ENCODE data around the gene IRAK3.
"Not testable (repeated sequence)": the region's sequence is repeated elsewhere in the genome, so short reads cannot be mapped to it uniquely, and the experiment has no call there.

The IRAK3 gene

GRCh38 chr12:66169221-66170170, 19.5 kb upstream of the IRAK3 start, which contains the start of gene TMBIM4:
TSS of gene TMBIM4 (minus strand) at chr12:66169996. CDS start at chr12:66169951, 45 bp downstream.
- peak; percentile 62 to 76 for DNase-seq (ENCODE audit: low read depth in 2 of 2, low spot score in 1 of 2)

- DNase-seq (ENCODE audit: low read depth in 2 of 2, low spot score in 1 of 2) = no peak
These were observed 18.4 kb upstream of the IRAK3 start for GRCh38 chr12:66170606-66171005.

- not testable (repeated sequence) for DNase-seq (ENCODE audit: low read depth in 2 of 2, low spot score in 1 of 2)
These were observed 14.4 kb upstream of the IRAK3 start for GRCh38 chr12:66174391-66175325.

GRCh38 chr12:66176105-66176900, 12.7 kb upstream of the IRAK3 start:
- no peak for DNase-seq (ENCODE audit: low read depth in 2 of 2, low spot score in 1 of 2)

GRCh38 chr12:66182956-66183355, 6.1 kb upstream of the IRAK3 start:
- no peak for DNase-seq (ENCODE audit: low read depth in 2 of 2, low spot score in 1 of 2)

- DNase-seq (ENCODE audit: low read depth in 2 of 2, low spot score in 1 of 2) = not testable (repeated sequence)
These were observed 4.2 kb upstream of the IRAK3 start for GRCh38 chr12:66184822-66185221.

GRCh38 chr12:66187036-66187435, 2.0 kb upstream of the IRAK3 start:
- DNase-seq (ENCODE audit: low read depth in 2 of 2, low spot score in 1 of 2) = no peak

- DNase-seq (ENCODE audit: low read depth in 2 of 2, low spot score in 1 of 2) = no peak
These were observed 1.2 kb upstream of the IRAK3 start for GRCh38 chr12:66187821-66188220.

GRCh38 chr12:66189486-66189843, 451 bp downstream of the IRAK3 start:
- no peak for DNase-seq (ENCODE audit: low read depth in 2 of 2, low spot score in 1 of 2)

GRCh38 chr12:66189889-66190288, 875 bp downstream of the IRAK3 start:
- DNase-seq (ENCODE audit: low read depth in 2 of 2, low spot score in 1 of 2) = no peak

GRCh38 chr12:66190519-66191370, 1.7 kb downstream of the IRAK3 start:
- DNase-seq (ENCODE audit: low read depth in 2 of 2, low spot score in 1 of 2) = no peak

- DNase-seq (ENCODE audit: low read depth in 2 of 2, low spot score in 1 of 2) = no peak
These were observed 2.6 kb downstream of the IRAK3 start for GRCh38 chr12:66191547-66192126.

- DNase-seq (ENCODE audit: low read depth in 2 of 2, low spot score in 1 of 2) = no peak
These were observed 5.1 kb downstream of the IRAK3 start for GRCh38 chr12:66194122-66194521.

- DNase-seq (ENCODE audit: low read depth in 2 of 2, low spot score in 1 of 2) = no peak
These were observed 6.2 kb downstream of the IRAK3 start for GRCh38 chr12:66195242-66195641.

GRCh38 chr12:66196806-66197205, 7.8 kb downstream of the IRAK3 start:
- DNase-seq (ENCODE audit: low read depth in 2 of 2, low spot score in 1 of 2) = no peak

- DNase-seq (ENCODE audit: low read depth in 2 of 2, low spot score in 1 of 2) = no peak
These were observed 8.5 kb downstream of the IRAK3 start for GRCh38 chr12:66197495-66197921.

- no peak for DNase-seq (ENCODE audit: low read depth in 2 of 2, low spot score in 1 of 2)
These were observed 10.1 kb downstream of the IRAK3 start for GRCh38 chr12:66199141-66199540.

GRCh38 chr12:66199831-66200509, 11.0 kb downstream of the IRAK3 start:
- no peak for DNase-seq (ENCODE audit: low read depth in 2 of 2, low spot score in 1 of 2)

- DNase-seq (ENCODE audit: low read depth in 2 of 2, low spot score in 1 of 2) = no peak
These were observed 14.8 kb downstream of the IRAK3 start for GRCh38 chr12:66203820-66204219.
